HCT116 (cell line): ENCODE measurements around the gene RIN3.

ENCODE experiments used
- EZH2 ChIP-seq: fragments of 200-600 bp; sonication (generic); IDR thresholded peaks from 2 replicates; pipeline ENCODE4 v1.6.1; 2017; ENCODE audit warnings: antibody characterized with exemption, mixed run types
- POLR2A ChIP-seq: IDR thresholded peaks from 2 replicates; pipeline ENCODE4 v1.7.0; 2011; ENCODE audit warnings: borderline replicate concordance; ENCODE audit not compliant: insufficient read depth, insufficient read length; ENCODE audit errors: extremely low read depth
- POLR2AphosphoS5 ChIP-seq: IDR thresholded peaks from 2 replicates; pipeline ENCODE4 v1.6.1; 2011; ENCODE audit warnings: mild to moderate bottlenecking, low read depth, low read length, moderate library complexity
- YY1 ChIP-seq: IDR thresholded peaks from 2 replicates; pipeline ENCODE4 v1.6.1; 2011; ENCODE audit warnings: low read length, low read depth, moderate library complexity, mild to moderate bottlenecking; ENCODE audit not compliant: insufficient replicate concordance; ENCODE audit errors: extremely low read depth
- TF ChIP-seq, protein P1 (sequence below), 3 experiments: fragments of 200-600 bp in 1 of 3; sonication (generic) in 1 of 3; IDR thresholded peaks in 2 of 3; conservative IDR thresholded peaks in 1 of 3; 2 replicates each; pipeline ENCODE4 v1.5.1; 2012 to 2017; ENCODE audit warnings: low read depth in 2 of 3, low read length in 2 of 3, antibody characterized with exemption in 1 of 3, borderline replicate concordance in 1 of 3, control low read depth in 1 of 3, mild to moderate bottlenecking in 1 of 3, mixed read lengths in 1 of 3, mixed run types in 1 of 3, moderate library complexity in 1 of 3; ENCODE audit not compliant: insufficient read depth in 1 of 3
- TF ChIP-seq, protein P2 (sequence below): IDR thresholded peaks from 2 replicates; pipeline ENCODE4 v1.6.1; 2012
- TF ChIP-seq, protein P3 (sequence below): IDR thresholded peaks from 2 replicates; pipeline ENCODE4 v1.6.1; 2012; ENCODE audit warnings: low read depth
- TF ChIP-seq, protein P4 (sequence below): IDR thresholded peaks from 2 replicates; pipeline ENCODE4 v1.6.1; 2011; ENCODE audit warnings: mild to moderate bottlenecking, low read length, moderate library complexity; ENCODE audit not compliant: insufficient replicate concordance; ENCODE audit errors: extremely low read depth

DNA sequence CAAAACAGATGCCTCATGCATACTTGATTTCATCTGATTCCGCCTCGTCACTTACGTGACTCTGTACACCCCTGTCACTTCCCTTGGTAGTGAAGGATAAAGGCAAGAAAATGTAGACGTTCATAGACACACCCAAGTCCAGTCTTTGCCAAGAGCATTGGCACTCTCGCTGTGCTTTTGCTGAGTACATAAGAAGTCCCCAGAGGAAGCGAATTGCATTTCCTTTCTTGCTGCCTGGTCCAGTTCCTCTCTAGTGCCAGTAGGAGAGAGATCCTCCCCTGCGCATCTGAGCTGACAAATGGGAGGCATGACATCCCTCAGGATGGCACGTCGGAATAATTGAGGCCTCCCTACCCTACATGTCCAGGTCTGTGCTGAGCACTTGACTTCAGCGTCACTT, 21.3 kb upstream of the RIN3 start:
- TF ChIP-seq POLR2AphosphoS5, result no peak
- TF ChIP-seq POLR2A, result no peak
- no peak for TF ChIP-seq YY1
- TF ChIP-seq, protein P1, sequence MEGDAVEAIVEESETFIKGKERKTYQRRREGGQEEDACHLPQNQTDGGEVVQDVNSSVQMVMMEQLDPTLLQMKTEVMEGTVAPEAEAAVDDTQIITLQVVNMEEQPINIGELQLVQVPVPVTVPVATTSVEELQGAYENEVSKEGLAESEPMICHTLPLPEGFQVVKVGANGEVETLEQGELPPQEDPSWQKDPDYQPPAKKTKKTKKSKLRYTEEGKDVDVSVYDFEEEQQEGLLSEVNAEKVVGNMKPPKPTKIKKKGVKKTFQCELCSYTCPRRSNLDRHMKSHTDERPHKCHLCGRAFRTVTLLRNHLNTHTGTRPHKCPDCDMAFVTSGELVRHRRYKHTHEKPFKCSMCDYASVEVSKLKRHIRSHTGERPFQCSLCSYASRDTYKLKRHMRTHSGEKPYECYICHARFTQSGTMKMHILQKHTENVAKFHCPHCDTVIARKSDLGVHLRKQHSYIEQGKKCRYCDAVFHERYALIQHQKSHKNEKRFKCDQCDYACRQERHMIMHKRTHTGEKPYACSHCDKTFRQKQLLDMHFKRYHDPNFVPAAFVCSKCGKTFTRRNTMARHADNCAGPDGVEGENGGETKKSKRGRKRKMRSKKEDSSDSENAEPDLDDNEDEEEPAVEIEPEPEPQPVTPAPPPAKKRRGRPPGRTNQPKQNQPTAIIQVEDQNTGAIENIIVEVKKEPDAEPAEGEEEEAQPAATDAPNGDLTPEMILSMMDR (IDR thresholded peaks at IDR 0.05 in 2 of 3, conservative IDR thresholded peaks at IDR 0.05 in 1 of 3; ENCODE audit: borderline replicate concordance in 1 of 3, insufficient read depth in 1 of 3, low read depth in 2 of 3, low read length in 2 of 3), result no peak
- TF ChIP-seq, protein P2, sequence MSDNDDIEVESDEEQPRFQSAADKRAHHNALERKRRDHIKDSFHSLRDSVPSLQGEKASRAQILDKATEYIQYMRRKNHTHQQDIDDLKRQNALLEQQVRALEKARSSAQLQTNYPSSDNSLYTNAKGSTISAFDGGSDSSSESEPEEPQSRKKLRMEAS, result no peak
- TF ChIP-seq, protein P3, sequence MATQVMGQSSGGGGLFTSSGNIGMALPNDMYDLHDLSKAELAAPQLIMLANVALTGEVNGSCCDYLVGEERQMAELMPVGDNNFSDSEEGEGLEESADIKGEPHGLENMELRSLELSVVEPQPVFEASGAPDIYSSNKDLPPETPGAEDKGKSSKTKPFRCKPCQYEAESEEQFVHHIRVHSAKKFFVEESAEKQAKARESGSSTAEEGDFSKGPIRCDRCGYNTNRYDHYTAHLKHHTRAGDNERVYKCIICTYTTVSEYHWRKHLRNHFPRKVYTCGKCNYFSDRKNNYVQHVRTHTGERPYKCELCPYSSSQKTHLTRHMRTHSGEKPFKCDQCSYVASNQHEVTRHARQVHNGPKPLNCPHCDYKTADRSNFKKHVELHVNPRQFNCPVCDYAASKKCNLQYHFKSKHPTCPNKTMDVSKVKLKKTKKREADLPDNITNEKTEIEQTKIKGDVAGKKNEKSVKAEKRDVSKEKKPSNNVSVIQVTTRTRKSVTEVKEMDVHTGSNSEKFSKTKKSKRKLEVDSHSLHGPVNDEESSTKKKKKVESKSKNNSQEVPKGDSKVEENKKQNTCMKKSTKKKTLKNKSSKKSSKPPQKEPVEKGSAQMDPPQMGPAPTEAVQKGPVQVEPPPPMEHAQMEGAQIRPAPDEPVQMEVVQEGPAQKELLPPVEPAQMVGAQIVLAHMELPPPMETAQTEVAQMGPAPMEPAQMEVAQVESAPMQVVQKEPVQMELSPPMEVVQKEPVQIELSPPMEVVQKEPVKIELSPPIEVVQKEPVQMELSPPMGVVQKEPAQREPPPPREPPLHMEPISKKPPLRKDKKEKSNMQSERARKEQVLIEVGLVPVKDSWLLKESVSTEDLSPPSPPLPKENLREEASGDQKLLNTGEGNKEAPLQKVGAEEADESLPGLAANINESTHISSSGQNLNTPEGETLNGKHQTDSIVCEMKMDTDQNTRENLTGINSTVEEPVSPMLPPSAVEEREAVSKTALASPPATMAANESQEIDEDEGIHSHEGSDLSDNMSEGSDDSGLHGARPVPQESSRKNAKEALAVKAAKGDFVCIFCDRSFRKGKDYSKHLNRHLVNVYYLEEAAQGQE, result no peak
- TF ChIP-seq, protein P4, sequence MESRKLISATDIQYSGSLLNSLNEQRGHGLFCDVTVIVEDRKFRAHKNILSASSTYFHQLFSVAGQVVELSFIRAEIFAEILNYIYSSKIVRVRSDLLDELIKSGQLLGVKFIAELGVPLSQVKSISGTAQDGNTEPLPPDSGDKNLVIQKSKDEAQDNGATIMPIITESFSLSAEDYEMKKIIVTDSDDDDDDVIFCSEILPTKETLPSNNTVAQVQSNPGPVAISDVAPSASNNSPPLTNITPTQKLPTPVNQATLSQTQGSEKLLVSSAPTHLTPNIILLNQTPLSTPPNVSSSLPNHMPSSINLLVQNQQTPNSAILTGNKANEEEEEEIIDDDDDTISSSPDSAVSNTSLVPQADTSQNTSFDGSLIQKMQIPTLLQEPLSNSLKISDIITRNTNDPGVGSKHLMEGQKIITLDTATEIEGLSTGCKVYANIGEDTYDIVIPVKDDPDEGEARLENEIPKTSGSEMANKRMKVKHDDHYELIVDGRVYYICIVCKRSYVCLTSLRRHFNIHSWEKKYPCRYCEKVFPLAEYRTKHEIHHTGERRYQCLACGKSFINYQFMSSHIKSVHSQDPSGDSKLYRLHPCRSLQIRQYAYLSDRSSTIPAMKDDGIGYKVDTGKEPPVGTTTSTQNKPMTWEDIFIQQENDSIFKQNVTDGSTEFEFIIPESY, result no peak
- TF ChIP-seq EZH2, result no peak
